ENCODE data around the gene ACTR8.
"Not testable (repeated sequence)": the region's sequence is repeated elsewhere in the genome, so short reads cannot be mapped to it uniquely, and the experiment has no call there.

Gene ACTR8, protein sequence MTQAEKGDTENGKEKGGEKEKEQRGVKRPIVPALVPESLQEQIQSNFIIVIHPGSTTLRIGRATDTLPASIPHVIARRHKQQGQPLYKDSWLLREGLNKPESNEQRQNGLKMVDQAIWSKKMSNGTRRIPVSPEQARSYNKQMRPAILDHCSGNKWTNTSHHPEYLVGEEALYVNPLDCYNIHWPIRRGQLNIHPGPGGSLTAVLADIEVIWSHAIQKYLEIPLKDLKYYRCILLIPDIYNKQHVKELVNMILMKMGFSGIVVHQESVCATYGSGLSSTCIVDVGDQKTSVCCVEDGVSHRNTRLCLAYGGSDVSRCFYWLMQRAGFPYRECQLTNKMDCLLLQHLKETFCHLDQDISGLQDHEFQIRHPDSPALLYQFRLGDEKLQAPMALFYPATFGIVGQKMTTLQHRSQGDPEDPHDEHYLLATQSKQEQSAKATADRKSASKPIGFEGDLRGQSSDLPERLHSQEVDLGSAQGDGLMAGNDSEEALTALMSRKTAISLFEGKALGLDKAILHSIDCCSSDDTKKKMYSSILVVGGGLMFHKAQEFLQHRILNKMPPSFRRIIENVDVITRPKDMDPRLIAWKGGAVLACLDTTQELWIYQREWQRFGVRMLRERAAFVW

DNA sequence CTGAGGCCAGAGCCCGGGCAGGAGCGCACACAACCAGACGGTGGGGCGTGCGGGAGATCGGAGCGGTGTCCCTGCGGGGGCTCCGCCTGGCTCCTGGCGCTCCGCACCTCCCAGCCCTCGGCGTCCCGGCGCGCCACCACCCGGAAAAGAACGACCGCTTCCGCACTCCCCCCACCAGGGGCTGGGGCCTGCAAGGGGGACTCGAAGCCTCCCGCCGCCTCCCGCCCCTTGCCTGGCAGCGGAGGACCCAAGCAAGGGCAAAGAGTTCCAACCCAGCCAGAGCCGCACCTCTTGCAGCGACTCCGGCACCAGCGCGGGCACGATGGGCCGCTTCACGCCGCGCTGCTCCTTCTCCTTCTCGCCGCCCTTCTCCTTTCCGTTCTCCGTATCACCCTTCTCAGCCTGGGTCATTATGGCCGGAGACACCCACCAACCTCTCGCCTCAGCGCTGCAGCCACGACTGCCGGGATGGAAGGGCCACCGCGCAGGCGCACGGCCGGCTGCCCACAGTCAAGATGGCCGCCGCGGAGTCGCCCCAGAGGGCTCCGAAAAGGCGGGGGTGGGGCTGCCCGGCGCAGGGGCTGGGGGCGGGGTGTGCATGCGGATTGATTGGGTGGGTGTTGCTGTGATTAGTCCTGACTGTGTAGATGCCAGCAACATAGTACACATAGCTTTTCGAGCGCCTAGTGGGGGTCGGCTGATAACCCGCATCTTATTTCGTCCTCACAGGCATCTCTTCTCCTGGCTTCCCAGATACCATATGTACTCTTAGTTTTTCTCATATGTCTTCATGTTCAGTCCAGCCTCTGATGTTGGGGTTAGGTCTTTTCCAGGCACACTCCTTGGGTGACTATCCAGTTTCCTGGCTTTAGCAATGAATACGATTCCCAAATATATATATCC is at the start of gene ACTR8:
TSS of gene ACTR8 (minus strand) at position 462 of the 903 bp plus-strand sequence. CDS start at position 411, 51 bp downstream.
- peak within 1 kb of the TSS; percentile 78 for H3K9ac ChIP-seq (ENCODE audit: low read depth, low read length)
- peaks cover 15% of the 10 kb centered on the region for H3K36me3 ChIP-seq (ENCODE audit: insufficient read depth, low read length)
- no peaks in the 10 kb centered on the region for H3K9me3 ChIP-seq (ENCODE audit: control insufficient read depth, insufficient read depth, low read length)
- peaks cover 4% of the 10 kb centered on the region; the same call in 1 of the 2 replicates for H3K4me1 ChIP-seq (ENCODE audit: insufficient read depth, low read length)

DNA sequence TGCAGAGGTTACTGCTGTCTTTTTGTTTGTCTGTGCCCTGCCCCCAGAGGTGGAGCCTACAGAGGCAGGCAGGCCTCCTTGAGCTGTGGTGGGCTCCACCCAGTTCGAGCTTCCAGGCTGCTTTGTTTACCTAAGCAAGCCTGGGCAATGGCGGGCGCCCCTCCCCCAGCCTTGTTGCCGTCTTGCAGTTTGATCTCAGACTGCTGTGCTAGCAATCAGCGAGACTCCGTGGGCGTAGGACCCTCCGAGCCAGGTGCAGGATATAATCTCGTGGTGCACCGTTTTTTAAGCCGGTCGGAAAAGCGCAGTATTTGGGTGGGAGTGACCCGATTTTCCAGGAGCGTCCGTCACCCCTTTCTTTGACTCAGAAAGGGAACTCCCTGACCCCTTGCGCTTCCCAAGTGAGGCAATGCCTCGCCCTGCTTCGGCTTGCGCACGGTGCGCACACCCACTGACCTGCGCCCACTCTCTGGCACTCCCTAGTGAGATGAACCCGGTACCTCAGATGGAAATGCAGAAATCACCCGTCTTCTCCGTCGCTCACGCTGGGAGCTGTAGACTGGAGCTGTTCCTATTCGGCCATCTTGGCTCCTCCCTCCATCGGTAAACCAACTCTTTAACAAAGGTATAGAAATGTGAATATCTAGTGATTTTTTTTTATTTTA is 45.4 kb upstream of the ACTR8 start:
- not testable (repeated sequence) for H3K9me3 ChIP-seq (ENCODE audit: control insufficient read depth, insufficient read depth, low read length); H3K36me3 ChIP-seq (ENCODE audit: insufficient read depth, low read length); H3K4me1 ChIP-seq (ENCODE audit: insufficient read depth, low read length)
- peak overlapping the region; percentile 63 for H3K9ac ChIP-seq (ENCODE audit: low read depth, low read length)

DNA sequence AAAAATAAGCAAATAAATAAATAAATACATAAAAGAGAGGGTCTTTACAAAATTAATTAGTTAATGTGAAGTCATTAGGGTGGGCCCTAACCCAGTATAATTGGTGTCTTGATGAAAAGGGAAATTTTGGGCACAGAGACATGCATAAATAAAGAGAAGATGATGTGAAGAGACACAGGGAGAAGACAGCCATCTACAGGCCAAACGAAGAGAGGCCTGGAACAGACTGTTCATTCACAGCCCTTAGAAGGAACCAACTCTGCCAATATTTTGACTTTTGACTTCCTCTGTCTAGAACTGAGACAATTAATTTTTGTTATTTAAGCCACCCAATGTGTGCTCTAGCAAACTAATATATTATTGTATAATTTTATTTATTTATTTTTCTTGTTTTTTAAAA is 39.3 kb upstream of the ACTR8 start:
- H3K9ac ChIP-seq (ENCODE audit: low read depth, low read length) = no peak overlapping the region
- H3K9me3 ChIP-seq (ENCODE audit: control insufficient read depth, insufficient read depth, low read length) = peaks cover 3% of the 10 kb centered on the region; the same call in 1 of the 2 replicates
- no peaks in the 10 kb centered on the region for H3K4me1 ChIP-seq (ENCODE audit: insufficient read depth, low read length)
- H3K36me3 ChIP-seq (ENCODE audit: insufficient read depth, low read length) = no peaks in the 10 kb centered on the region

DNA sequence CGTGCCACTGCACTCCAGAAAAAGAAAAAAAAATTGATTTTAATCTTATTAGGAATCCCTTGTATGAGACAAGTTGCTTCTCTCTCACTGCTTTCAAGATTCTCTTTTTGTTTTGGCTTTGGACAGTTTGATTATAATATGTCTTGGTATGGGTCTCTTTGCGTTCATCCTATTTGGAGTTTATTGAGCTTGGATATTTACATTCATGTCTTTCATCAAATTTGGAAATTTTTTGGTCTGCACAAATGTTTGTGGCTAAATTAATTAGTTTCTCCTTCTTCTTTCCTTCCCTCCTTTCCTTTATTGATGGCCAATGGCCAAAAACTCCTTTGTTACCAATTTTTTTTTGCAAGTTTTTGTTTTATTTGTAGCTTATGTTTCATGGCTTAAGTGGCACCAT is 37.8 kb upstream of the ACTR8 start:
- no peaks in the 10 kb centered on the region for H3K36me3 ChIP-seq (ENCODE audit: insufficient read depth, low read length)
- peaks cover 3% of the 10 kb centered on the region; the same call in 1 of the 2 replicates for H3K9me3 ChIP-seq (ENCODE audit: control insufficient read depth, insufficient read depth, low read length)
- H3K4me1 ChIP-seq (ENCODE audit: insufficient read depth, low read length) = no peaks in the 10 kb centered on the region
- no peak overlapping the region for H3K9ac ChIP-seq (ENCODE audit: low read depth, low read length)

DNA sequence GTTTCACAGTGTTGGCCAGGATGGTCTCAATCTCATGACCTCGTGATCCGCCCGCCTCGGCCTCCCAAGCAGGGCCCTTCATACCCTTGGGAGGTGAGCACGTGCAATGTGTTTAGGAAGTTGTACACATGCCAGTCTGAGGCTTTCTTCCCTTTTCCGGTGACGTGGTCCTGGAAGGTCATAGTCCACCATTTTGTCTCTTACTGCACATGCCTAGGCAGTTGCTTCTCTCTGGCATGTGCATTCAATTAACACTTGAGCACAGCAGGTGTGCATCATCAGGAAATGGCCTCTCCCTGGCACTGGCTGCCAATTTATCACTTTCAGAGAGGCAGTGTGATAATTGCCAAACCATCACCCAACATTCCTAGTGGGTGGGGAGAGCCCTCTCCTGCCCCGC is 31.4 kb upstream of the ACTR8 start:
- Histone ChIP-seq H3K9me3 (ENCODE audit: control insufficient read depth, insufficient read depth, low read length) (no peaks in the 10 kb centered on the region), H3K4me1 (ENCODE audit: insufficient read depth, low read length) (no peaks in the 10 kb centered on the region), H3K36me3 (ENCODE audit: insufficient read depth, low read length) (no peaks in the 10 kb centered on the region), H3K9ac (ENCODE audit: low read depth, low read length) (no peak overlapping the region)

DNA sequence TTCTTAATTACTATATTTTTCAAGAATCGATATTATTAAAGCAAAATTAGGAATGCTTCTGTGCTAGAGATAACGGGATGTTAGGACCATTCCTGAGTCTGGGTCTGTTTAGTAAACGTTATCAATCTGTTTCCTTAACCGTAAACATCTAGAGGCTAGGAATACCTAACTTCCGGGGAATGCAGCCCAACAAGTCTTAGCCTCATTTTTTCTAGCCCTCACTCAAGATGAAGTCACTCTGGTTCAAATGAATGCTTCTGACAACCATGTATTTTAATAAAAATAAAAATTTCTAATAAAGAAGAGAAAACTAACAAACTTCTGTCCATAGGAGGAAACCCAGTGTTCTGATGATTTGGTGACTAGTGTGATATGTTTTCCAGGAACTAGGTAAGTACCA is 20.8 kb upstream of the ACTR8 start:
- H3K4me1 ChIP-seq (ENCODE audit: insufficient read depth, low read length) = no peaks in the 10 kb centered on the region
- no peaks in the 10 kb centered on the region for H3K36me3 ChIP-seq (ENCODE audit: insufficient read depth, low read length)
- no peak overlapping the region for H3K9ac ChIP-seq (ENCODE audit: low read depth, low read length)
- H3K9me3 ChIP-seq (ENCODE audit: control insufficient read depth, insufficient read depth, low read length) = no peaks in the 10 kb centered on the region

DNA sequence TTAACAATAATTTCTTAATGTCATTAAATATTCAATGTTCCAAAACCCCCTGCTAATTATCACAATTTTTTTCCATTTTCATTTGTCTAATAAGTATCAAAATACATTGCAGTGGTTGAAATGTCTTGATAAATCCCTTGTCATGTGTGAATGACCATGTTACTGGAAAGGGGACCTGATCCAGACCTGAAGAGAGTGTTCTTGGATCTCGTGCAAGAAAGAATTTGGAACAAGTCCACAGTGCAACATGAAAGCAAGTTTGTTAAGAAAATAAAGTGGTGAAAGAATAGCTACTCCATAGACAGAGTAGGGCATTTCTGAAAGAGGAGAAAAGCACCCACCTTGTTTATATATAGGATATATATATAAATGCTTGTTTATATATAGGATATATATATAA is 20.1 kb upstream of the ACTR8 start:
- H3K9me3 ChIP-seq (ENCODE audit: control insufficient read depth, insufficient read depth, low read length) = no peaks in the 10 kb centered on the region

DNA sequence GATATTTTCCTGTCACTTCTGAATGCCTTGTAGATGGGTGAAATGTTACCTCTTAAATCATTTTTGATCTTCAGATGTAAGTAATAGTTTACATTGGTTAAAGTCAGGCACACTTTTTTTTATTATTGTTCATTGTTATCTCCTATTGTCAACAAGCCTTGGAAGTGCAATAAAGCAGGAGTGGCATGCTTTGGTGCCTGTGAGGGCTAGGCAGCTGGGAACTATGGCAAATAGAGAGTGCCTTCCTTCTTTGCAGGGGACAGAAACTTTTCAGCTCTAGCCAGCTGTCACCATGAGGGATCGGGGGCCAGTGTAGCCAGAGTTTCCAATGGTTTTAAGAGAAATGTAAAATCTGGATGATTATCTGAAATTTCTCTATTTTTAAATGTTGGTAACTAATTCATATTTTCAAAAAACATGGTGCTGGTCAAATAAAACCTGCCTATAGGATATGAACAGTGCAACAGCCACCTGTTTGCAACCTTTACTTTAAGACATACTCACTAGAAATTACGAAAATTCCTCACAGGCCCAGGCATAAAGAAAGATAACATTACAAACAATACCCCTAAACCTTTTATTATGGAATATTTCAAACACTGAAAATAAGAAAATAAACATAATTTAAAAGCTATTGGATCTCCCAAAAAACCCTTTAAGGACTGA is 18.8 kb upstream of the ACTR8 start:
- Histone ChIP-seq H3K36me3 (ENCODE audit: insufficient read depth, low read length) (no peaks in the 10 kb centered on the region), H3K9ac (ENCODE audit: low read depth, low read length) (no peak overlapping the region), H3K4me1 (ENCODE audit: insufficient read depth, low read length) (no peaks in the 10 kb centered on the region), H3K9me3 (ENCODE audit: control insufficient read depth, insufficient read depth, low read length) (no peaks in the 10 kb centered on the region)

More for the DNA sequence above, 20.1 kb upstream of the ACTR8 start:
- H3K4me1 ChIP-seq (ENCODE audit: insufficient read depth, low read length) = no peaks in the 10 kb centered on the region
- H3K36me3 ChIP-seq (ENCODE audit: insufficient read depth, low read length) = no peaks in the 10 kb centered on the region
- H3K9ac ChIP-seq (ENCODE audit: low read depth, low read length) = no peak overlapping the region

DNA sequence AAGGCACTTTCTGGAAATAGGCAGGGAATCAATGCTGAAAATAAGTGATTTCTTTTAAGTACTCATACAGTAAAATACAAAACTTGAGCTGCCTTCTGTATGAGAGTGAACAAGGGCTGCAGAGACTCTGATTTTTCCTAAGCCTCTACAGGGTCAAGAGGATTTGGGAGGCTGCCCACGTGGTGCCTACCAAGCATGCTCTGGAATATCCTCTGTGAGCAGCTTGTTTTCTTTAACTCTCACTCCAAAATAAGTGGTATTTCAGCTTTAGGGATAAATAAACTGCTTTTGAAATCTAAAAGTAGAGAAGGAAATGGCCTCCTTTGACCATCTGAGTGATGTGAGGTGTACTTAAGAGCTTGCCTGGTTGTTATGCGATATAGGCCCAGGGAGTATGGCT is 17.8 kb upstream of the ACTR8 start:
- Histone ChIP-seq H3K36me3 (ENCODE audit: insufficient read depth, low read length) (no peaks in the 10 kb centered on the region), H3K4me1 (ENCODE audit: insufficient read depth, low read length) (no peaks in the 10 kb centered on the region), H3K9me3 (ENCODE audit: control insufficient read depth, insufficient read depth, low read length) (no peaks in the 10 kb centered on the region), H3K9ac (ENCODE audit: low read depth, low read length) (no peak overlapping the region)

DNA sequence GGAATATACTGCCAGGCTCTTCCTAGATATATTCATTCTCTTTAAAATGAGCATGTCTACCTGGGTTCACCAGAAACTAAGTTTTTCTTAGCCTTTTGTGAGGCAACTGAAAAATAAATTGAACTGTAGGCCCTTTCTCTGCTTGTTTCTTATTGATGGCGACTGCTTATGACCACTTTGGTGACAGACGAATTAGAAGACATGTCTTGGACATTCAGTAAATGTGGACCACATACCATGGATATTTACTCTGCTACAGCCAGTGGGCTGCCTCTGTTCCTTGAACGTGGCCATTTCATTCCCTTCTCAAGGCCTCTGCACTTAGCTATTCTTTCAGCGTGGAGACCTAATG is 10.3 kb upstream of the ACTR8 start:
- Histone ChIP-seq H3K4me1 (ENCODE audit: insufficient read depth, low read length) (peaks cover 4% of the 10 kb centered on the region), H3K36me3 (ENCODE audit: insufficient read depth, low read length) (0 out of 2 replicates have a peak, but pooled peaks cover 4% of the 10 kb centered on the region), H3K9me3 (ENCODE audit: control insufficient read depth, insufficient read depth, low read length) (no peaks in the 10 kb centered on the region), H3K9ac (ENCODE audit: low read depth, low read length) (peak overlapping the region; percentile 80)

DNA sequence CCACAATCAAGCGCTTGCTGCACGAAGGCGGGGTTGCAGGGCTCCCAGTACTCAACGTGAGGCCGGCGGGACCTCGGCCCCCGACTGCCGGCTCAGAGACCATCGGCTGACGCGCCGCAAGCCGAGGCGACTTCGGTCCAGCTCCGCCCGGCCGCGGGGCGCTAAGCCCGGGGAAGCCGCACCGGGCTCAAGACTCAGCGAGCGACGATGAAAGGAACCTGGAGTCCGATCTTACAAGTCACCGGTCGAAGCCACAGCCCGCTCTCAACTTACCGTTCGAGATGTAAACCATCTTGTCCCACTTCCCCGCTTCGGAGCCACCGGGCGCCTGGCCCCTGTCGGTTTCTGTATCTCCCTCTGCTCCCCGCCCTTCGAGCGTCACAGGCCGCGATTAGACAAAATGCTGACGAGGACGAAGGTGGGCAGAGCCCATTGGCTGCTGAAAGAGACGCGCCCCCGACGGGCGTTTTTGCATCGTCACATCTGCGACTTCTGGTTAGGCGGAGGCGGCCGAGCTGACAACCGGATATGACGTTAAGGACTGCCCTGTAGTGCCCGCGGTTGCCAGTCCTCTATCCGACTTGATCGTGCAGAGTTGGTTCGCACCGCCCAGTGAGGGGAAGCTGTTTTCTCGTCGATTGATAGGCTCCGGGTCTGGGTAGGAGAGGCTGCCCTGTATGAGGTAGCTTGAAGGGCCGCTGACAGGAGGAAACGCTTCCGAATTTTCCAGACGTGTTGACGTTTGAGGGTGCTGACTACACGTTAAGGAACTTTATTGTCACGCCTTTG is 9.7 kb upstream of the ACTR8 start, which contains the start of gene SELENOK:
TSS of gene SELENOK (minus strand) at position 363 of the 789 bp plus-strand sequence.
- Histone ChIP-seq H3K9me3 (ENCODE audit: control insufficient read depth, insufficient read depth, low read length) (no peaks in the 10 kb centered on the region), H3K4me1 (ENCODE audit: insufficient read depth, low read length) (peaks cover 4% of the 10 kb centered on the region), H3K36me3 (ENCODE audit: insufficient read depth, low read length) (0 out of 2 replicates have a peak, but pooled peaks cover 4% of the 10 kb centered on the region), H3K9ac (ENCODE audit: low read depth, low read length) (peak within 1 kb of the TSS; percentile 80)

DNA sequence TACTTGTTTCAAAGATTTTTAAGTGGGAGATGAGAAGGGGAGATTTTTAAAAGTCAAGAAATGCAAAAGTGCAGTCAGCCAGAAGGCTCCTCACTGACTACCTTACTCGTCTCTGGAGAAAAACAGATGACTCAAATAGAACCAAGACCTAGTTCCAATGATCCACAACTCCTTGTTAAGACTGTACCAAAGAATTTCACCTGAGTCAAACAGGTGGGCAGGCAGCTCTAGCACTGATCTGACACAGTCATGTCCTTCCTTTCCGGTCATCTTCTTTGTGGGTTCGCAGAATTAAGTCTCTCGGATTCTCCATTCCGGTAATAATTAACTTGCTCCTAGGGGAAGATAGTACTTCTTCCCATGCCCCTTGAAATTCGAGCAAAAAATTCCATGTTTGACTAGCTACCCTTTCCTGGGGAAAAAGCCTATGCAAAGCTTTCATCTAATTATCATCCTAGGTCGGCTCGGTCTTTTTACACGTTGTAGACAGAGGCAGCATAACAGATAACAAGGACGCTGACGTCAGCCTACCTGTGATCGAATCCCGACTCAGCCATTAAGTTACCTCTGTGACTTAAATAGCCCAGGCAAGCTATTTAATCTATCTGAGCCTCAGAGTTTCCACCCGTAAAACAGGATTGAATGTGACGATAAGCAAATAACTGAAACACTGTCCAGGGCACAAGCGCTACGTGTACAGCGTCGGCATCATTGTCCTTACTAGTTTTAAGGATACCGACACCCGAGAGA is 8.9 kb upstream of the ACTR8 start:
- no peaks in the 10 kb centered on the region for H3K9me3 ChIP-seq (ENCODE audit: control insufficient read depth, insufficient read depth, low read length)
- H3K4me1 ChIP-seq (ENCODE audit: insufficient read depth, low read length) = peaks cover 4% of the 10 kb centered on the region
- peak overlapping the region; percentile 80 for H3K9ac ChIP-seq (ENCODE audit: low read depth, low read length)
- 0 out of 2 replicates have a peak, but pooled peaks cover 4% of the 10 kb centered on the region for H3K36me3 ChIP-seq (ENCODE audit: insufficient read depth, low read length)

Measured in ES-I3 (cell line).